Astrocyte (in vitro differentiated cells and primary cell): ENCODE results near the gene PTPRN2. TPM values are rescaled to one million over a fixed set of nuclear protein-coding genes. Genes with fewer than 3 reads are reported as not detected.

Experiments
- DNase-seq: peaks from one replicate; pipeline ENCODE4 v3.0.0-alpha.2; 2010; ENCODE audit warnings: low read depth
- FAIRE-seq: peaks from 2 replicates; lab custom pipeline; 2011; peaks lifted over from hg19 to GRCh38; lab: Jason Lieb, UNC
- H2AFZ ChIP-seq: 2 replicates; pipeline ENCODE4 v1.6.0; 2012; ENCODE audit warnings: low read depth, low read length, inconsistent platforms
- H3K27ac ChIP-seq: 2 replicates; pipeline ENCODE4 v1.5.1; 2011; ENCODE audit warnings: low read depth, low read length, inconsistent platforms
- H3K27me3 ChIP-seq: 2 replicates; pipeline ENCODE4 v1.6.0; 2011; ENCODE audit warnings: low read length, inconsistent platforms; ENCODE audit not compliant: insufficient read depth
- H3K36me3 ChIP-seq: 2 replicates; pipeline ENCODE4 v1.5.1; 2011; ENCODE audit warnings: low read length, inconsistent platforms; ENCODE audit not compliant: insufficient read depth
- H3K4me1 ChIP-seq: 2 replicates; pipeline ENCODE4 v1.5.1; 2011; ENCODE audit warnings: low read length, inconsistent platforms; ENCODE audit not compliant: insufficient read depth
- H3K4me2 ChIP-seq: 2 replicates; pipeline ENCODE4 v1.6.0; 2012; ENCODE audit warnings: low read length, inconsistent platforms
- H3K4me3 ChIP-seq: 2 replicates; pipeline ENCODE4 v1.5.1; 2011; ENCODE audit warnings: low read depth, mild to moderate bottlenecking, low read length, inconsistent platforms; ENCODE audit not compliant: insufficient read depth
- H3K79me2 ChIP-seq: 2 replicates; pipeline ENCODE4 v1.6.0; 2012; ENCODE audit warnings: mild to moderate bottlenecking, low read length, inconsistent platforms; ENCODE audit not compliant: insufficient read depth
- H3K9ac ChIP-seq: 2 replicates; pipeline ENCODE4 v1.6.0; 2012; ENCODE audit warnings: mild to moderate bottlenecking, low read length, inconsistent platforms
- H3K9me3 ChIP-seq: 2 replicates; pipeline ENCODE4 v1.5.1; 2012; ENCODE audit warnings: low read depth, mild to moderate bottlenecking, low read length, inconsistent platforms; ENCODE audit not compliant: insufficient read depth
- H4K20me1 ChIP-seq: 2 replicates; pipeline ENCODE4 v1.6.0; 2012; ENCODE audit warnings: low read length, inconsistent platforms; ENCODE audit not compliant: insufficient read depth
- H3K27ac Mint-ChIP-seq: one replicate; pipeline ENCODE4 v1.8.0; 2021; ENCODE audit warnings: mild to moderate bottlenecking, mixed read lengths; ENCODE audit not compliant: unreplicated experiment
- H3K27me3 Mint-ChIP-seq: one replicate; pipeline ENCODE4 v1.8.0; 2021; ENCODE audit warnings: low read depth, mixed read lengths; ENCODE audit not compliant: unreplicated experiment
- H3K36me3 Mint-ChIP-seq: one replicate; pipeline ENCODE4 v1.8.0; 2021; ENCODE audit warnings: low read depth, mixed read lengths; ENCODE audit not compliant: unreplicated experiment
- H3K4me1 Mint-ChIP-seq: one replicate; pipeline ENCODE4 v1.8.0; 2021; ENCODE audit warnings: low read depth, mixed read lengths; ENCODE audit not compliant: unreplicated experiment
- H3K4me3 Mint-ChIP-seq: one replicate; pipeline ENCODE4 v1.8.0; 2021; ENCODE audit warnings: mild to moderate bottlenecking, moderate library complexity, mixed read lengths; ENCODE audit not compliant: unreplicated experiment
- H3K9me3 Mint-ChIP-seq: one replicate; pipeline ENCODE4 v1.8.0; 2021; ENCODE audit warnings: mild to moderate bottlenecking, mixed read lengths; ENCODE audit not compliant: unreplicated experiment
- CTCF ChIP-seq: IDR thresholded peaks from 2 replicates; pipeline ENCODE4 v1.5.1; 2011; ENCODE audit warnings: low read depth, mild to moderate bottlenecking, inconsistent platforms, low read length, moderate library complexity; ENCODE audit not compliant: insufficient read depth
- EZH2 ChIP-seq: IDR thresholded peaks from 2 replicates; pipeline ENCODE4 v1.6.1; 2012; ENCODE audit warnings: mild to moderate bottlenecking, low read length, inconsistent platforms; ENCODE audit not compliant: insufficient read depth
- total RNA-seq: library from RNA; stranded (reverse); gene quantifications from 2 replicates; pipeline ENCODE4 v1.2.1, GENCODE V29; 2021

The PTPRN2 gene
- total RNA-seq, 1 donor from 2014 or later: 0.09 TPM

- no peaks in the 10 kb centered on the region for H3K4me1 ChIP-seq
- no peaks in the 10 kb centered on the region for H3K27me3 ChIP-seq
- no peak overlapping the region for H3K4me3 ChIP-seq
- Mint-ChIP-seq H3K9me3 (peaks cover 30% of the 10 kb centered on the region), H3K4me3 (no peak overlapping the region), H3K36me3 (no peaks in the 10 kb centered on the region), H3K4me1 (no peaks in the 10 kb centered on the region), H3K27ac (no peak overlapping the region), H3K27me3 (no peaks in the 10 kb centered on the region)
- no peaks in the 10 kb centered on the region for H3K79me2 ChIP-seq
- peaks cover 28% of the 10 kb centered on the region for H3K9me3 ChIP-seq
- no peaks in the 10 kb centered on the region for H3K36me3 ChIP-seq
- FAIRE-seq (no peak), DNase-seq (no peak)
- H3K27ac ChIP-seq: no peak overlapping the region
- no peak overlapping the region for H3K4me2 ChIP-seq
- no peak overlapping the region for H3K9ac ChIP-seq
- no peak overlapping the region for H2AFZ ChIP-seq
- no peaks in the 10 kb centered on the region for H4K20me1 ChIP-seq
- no peak for TF ChIP-seq EZH2
- TF ChIP-seq CTCF: no peak
Observed at GRCh38 chr7:158065340-158065739, 522.3 kb downstream of the PTPRN2 start.

GRCh38 chr7:158064631-158065030 lies 523.0 kb downstream of the PTPRN2 start:
- Histone ChIP-seq H3K9ac (no peak overlapping the region), H3K79me2 (no peaks in the 10 kb centered on the region), H3K36me3 (no peaks in the 10 kb centered on the region), H3K4me2 (no peak overlapping the region), H2AFZ (no peak overlapping the region), H3K27me3 (no peaks in the 10 kb centered on the region), H4K20me1 (no peaks in the 10 kb centered on the region), H3K9me3 (peaks cover 23% of the 10 kb centered on the region), H3K4me1 (no peaks in the 10 kb centered on the region), H3K4me3 (no peak overlapping the region), H3K27ac (no peak overlapping the region)
- FAIRE-seq: no peak
- no peaks in the 10 kb centered on the region for H3K4me1 Mint-ChIP-seq
- H3K36me3 Mint-ChIP-seq: no peaks in the 10 kb centered on the region
- TF ChIP-seq EZH2 (no peak), CTCF (no peak)
- no peak overlapping the region for H3K4me3 Mint-ChIP-seq
- no peaks in the 10 kb centered on the region for H3K27me3 Mint-ChIP-seq
- peaks cover 24% of the 10 kb centered on the region for H3K9me3 Mint-ChIP-seq
- no peak overlapping the region for H3K27ac Mint-ChIP-seq
- no peak for DNase-seq

- Histone ChIP-seq H4K20me1 (no peaks in the 10 kb centered on the region), H3K9me3 (peaks cover 22% of the 10 kb centered on the region), H3K79me2 (no peaks in the 10 kb centered on the region), H3K27me3 (no peaks in the 10 kb centered on the region), H3K4me2 (no peak overlapping the region), H3K4me3 (no peak overlapping the region), H3K9ac (no peak overlapping the region), H3K36me3 (no peaks in the 10 kb centered on the region), H3K4me1 (no peaks in the 10 kb centered on the region), H3K27ac (no peak overlapping the region), H2AFZ (no peak overlapping the region)
- Mint-ChIP-seq H3K4me1 (no peaks in the 10 kb centered on the region), H3K27ac (no peak overlapping the region), H3K9me3 (peaks cover 20% of the 10 kb centered on the region), H3K36me3 (no peaks in the 10 kb centered on the region), H3K4me3 (no peak overlapping the region), H3K27me3 (no peaks in the 10 kb centered on the region)
- DNase-seq (no peak), FAIRE-seq (no peak)
- TF ChIP-seq CTCF (no peak), EZH2 (no peak)
Observed at GRCh38 chr7:158063850-158064610, 523.6 kb downstream of the PTPRN2 start.
